Liver (tissue), 9 donors: ENCODE data around the gene KMT2D. TPM values are rescaled to one million over a fixed set of nuclear protein-coding genes. Genes with fewer than 3 reads are reported as not detected.

Experiments used
- DNase-seq: peaks from one replicate; pipeline ENCODE4 v3.0.0-alpha.2; 2017; ENCODE audit warnings: low spot score
- H3K27ac ChIP-seq, 2 donors: one replicate each; pipeline ENCODE4 v1.7.0; 2013; ENCODE audit warnings: inconsistent platforms in 2 of 2, low read length in 2 of 2, control low read depth in 1 of 2, low read depth in 1 of 2, mild to moderate bottlenecking in 1 of 2
- H3K27me3 ChIP-seq, 4 donors: one replicate each; pipeline versions ENCODE4 v1.6.1 to v1.7.0; 2013; ENCODE audit warnings: low read length in 3 of 4, inconsistent platforms in 1 of 4, mild to moderate bottlenecking in 1 of 4, moderate library complexity in 1 of 4; ENCODE audit not compliant: control insufficient read depth in 4 of 4, insufficient read depth in 4 of 4
- H3K36me3 ChIP-seq, 4 donors: one replicate each; pipeline versions ENCODE4 v1.6.1 to v1.7.0; 2013; ENCODE audit warnings: low read length in 3 of 4, mild to moderate bottlenecking in 3 of 4, low read depth in 1 of 4, moderate library complexity in 1 of 4; ENCODE audit not compliant: control insufficient read depth in 4 of 4, insufficient read depth in 3 of 4
- H3K4me1 ChIP-seq, 4 donors: one replicate each; pipeline versions ENCODE4 v1.6.1 to v1.7.0; 2013; ENCODE audit warnings: low read length in 3 of 4, mild to moderate bottlenecking in 3 of 4, moderate library complexity in 1 of 4; ENCODE audit not compliant: control insufficient read depth in 4 of 4, insufficient read depth in 4 of 4
- H3K4me3 ChIP-seq, 3 donors: one replicate each; pipeline versions ENCODE4 v1.6.1 to v1.7.0; 2013; ENCODE audit warnings: low read length in 3 of 3, control low read depth in 1 of 3, low read depth in 1 of 3, mild to moderate bottlenecking in 1 of 3
- H3K9ac ChIP-seq, 2 donors: one replicate each; pipeline ENCODE4 v1.7.0; 2013; ENCODE audit warnings: low read length in 2 of 2, mild to moderate bottlenecking in 2 of 2, moderate library complexity in 2 of 2, control low read depth in 1 of 2, low read depth in 1 of 2
- H3K9me3 ChIP-seq, 4 donors: one replicate each; pipeline versions ENCODE4 v1.6.1 to v1.7.0; 2013; ENCODE audit warnings: low read length in 3 of 4; ENCODE audit not compliant: control insufficient read depth in 4 of 4
- ATF3 ChIP-seq: IDR thresholded peaks from 2 replicates; pipeline ENCODE4 v1.6.1; 2016; ENCODE audit warnings: antibody characterized with exemption
- CTCF ChIP-seq: fragments of 150-350 bp; IDR thresholded peaks from 2 replicates; pipeline ENCODE4 v1.5.1; 2017; ENCODE audit warnings: improper control_type of control experiment, low read depth, low read length; ENCODE audit not compliant: missing input control
- EGR1 ChIP-seq, 2 donors: IDR thresholded peaks; 2 replicates each; pipeline ENCODE4 v1.6.1; 2016 to 2018; ENCODE audit warnings: antibody characterized with exemption in 2 of 2, low read depth in 2 of 2
- FOXA2 ChIP-seq: IDR thresholded peaks from 2 replicates; pipeline ENCODE4 v1.6.1; 2016; ENCODE audit warnings: antibody characterized with exemption
- GABPA ChIP-seq, 2 donors: IDR thresholded peaks in 1 of 2; conservative IDR thresholded peaks in 1 of 2; 2 replicates each; pipeline ENCODE4 v1.6.1; 2016; ENCODE audit warnings: antibody characterized with exemption in 2 of 2, mild to moderate bottlenecking in 1 of 2, moderate library complexity in 1 of 2
- HNF4A ChIP-seq, 2 donors: conservative IDR thresholded peaks; 2 replicates each; pipeline ENCODE4 v1.6.1; 2016; ENCODE audit warnings: antibody characterized with exemption in 2 of 2, mild to moderate bottlenecking in 2 of 2
- HNF4G ChIP-seq: IDR thresholded peaks from 2 replicates; pipeline ENCODE4 v1.6.1; 2016; ENCODE audit warnings: antibody characterized with exemption
- JUND ChIP-seq, 2 donors: IDR thresholded peaks; 2 replicates each; pipeline ENCODE4 v1.6.1; 2016; ENCODE audit warnings: antibody characterized with exemption in 2 of 2
- NR2F2 ChIP-seq: IDR thresholded peaks from 2 replicates; pipeline ENCODE4 v1.6.1; 2016; ENCODE audit warnings: antibody characterized with exemption
- REST ChIP-seq: IDR thresholded peaks from 2 replicates; pipeline ENCODE4 v1.6.1; 2016; ENCODE audit warnings: antibody characterized with exemption, mild to moderate bottlenecking
- RXRA ChIP-seq, 2 donors: IDR thresholded peaks; 2 replicates each; pipeline ENCODE4 v1.6.1; 2017 to 2018; ENCODE audit warnings: antibody characterized with exemption in 2 of 2, mild to moderate bottlenecking in 1 of 2
- SP1 ChIP-seq: IDR thresholded peaks from 2 replicates; pipeline ENCODE4 v1.6.1; 2018; ENCODE audit warnings: antibody characterized with exemption, mild to moderate bottlenecking
- TAF1 ChIP-seq: conservative IDR thresholded peaks from 2 replicates; pipeline ENCODE4 v1.6.1; 2016; ENCODE audit warnings: antibody characterized with exemption, mild to moderate bottlenecking
- YY1 ChIP-seq: IDR thresholded peaks from 2 replicates; pipeline ENCODE4 v1.6.1; 2016; ENCODE audit warnings: antibody characterized with exemption, mild to moderate bottlenecking
- ZBTB33 ChIP-seq: IDR thresholded peaks from 2 replicates; pipeline ENCODE4 v1.6.1; 2016; ENCODE audit warnings: antibody characterized with exemption
- WGBS: extraction: QIAGEN DNeasy Blood & Tissue Kit; methylation state at CpG from one replicate; pipeline ENCODE4 v1.1.7; 2013; 5-methylcytosine and 5-hydroxymethylcytosine counted together
- polyA plus RNA-seq, 2 donors: library from polyadenylated mRNA; stranded (reverse) in 1 of 2; unstranded in 1 of 2; fragments of 200-250 nt in 1 of 2; fragments of >200 nt in 1 of 2; fragmentation: Nextera tagmentation in 1 of 2; extraction: Ambion mirVana in 1 of 2; gene quantifications; one replicate each; pipeline versions ENCODE4 v1.2.1 to v1.2.3, GENCODE V29; 2013 to 2015
- total RNA-seq, 2 donors: library from RNA; depleted of rRNA; stranded (reverse); fragments of >200 nt; gene quantifications; one replicate each; pipeline ENCODE4 v1.2.3, GENCODE V29; 2014
- donor health status: healthy.
- donor health status: healthy.
- donor health status: healthy.
- donor health status: healthy.
- donor health status: healthy.

Gene KMT2D
- total and polyA plus RNA-seq, 4 donors = 4.5 to 53.8 (median 25.0) TPM

GRCh38 chr12:49100380-49100779 is 39.8 kb upstream of the KMT2D start:
- Histone ChIP-seq H3K9me3 (no peaks in the 10 kb centered on the region), H3K4me3 (no peak overlapping the region), H3K4me1 (no peaks in the 10 kb centered on the region), H3K27ac (no peak overlapping the region), H3K27me3 (no peaks in the 10 kb centered on the region), H3K9ac (no peak overlapping the region), H3K36me3 (peaks cover 11 to 54% (median 50%) of the 10 kb centered on the region in 4 donors)
- no peak for DNase-seq
- no peak for TF ChIP-seq ATF3
- TF ChIP-seq TAF1 = no peak
- TF ChIP-seq YY1 = no peak
- no peak for TF ChIP-seq CTCF
- TF ChIP-seq GABPA (IDR thresholded peaks at IDR 0.05 in 1 of 2, conservative IDR thresholded peaks at IDR 0.05 in 1 of 2) = no peak
- no peak for TF ChIP-seq FOXA2
- no peak for TF ChIP-seq NR2F2
- TF ChIP-seq HNF4G = no peak
- TF ChIP-seq ZBTB33 = no peak
- no peak for TF ChIP-seq HNF4A (conservative IDR thresholded peaks at IDR 0.05)
- no peak for TF ChIP-seq SP1
- no peak for TF ChIP-seq REST
- TF ChIP-seq RXRA (IDR thresholded peaks at IDR 0.05) = no peak
- no peak for TF ChIP-seq EGR1 (IDR thresholded peaks at IDR 0.05; ENCODE audit: low read depth in 2 of 2)
- 94% methylated on average over 6 of the region's 6 CpGs for WGBS

GRCh38 chr12:49098703-49099102 is 38.1 kb upstream of the KMT2D start:
- Histone ChIP-seq H3K4me3 (no peak overlapping the region), H3K9ac (no peak overlapping the region), H3K36me3 (peaks cover 7 to 51% (median 43%) of the 10 kb centered on the region in 4 donors), H3K27ac (no peak overlapping the region), H3K9me3 (no peaks in the 10 kb centered on the region), H3K27me3 (no peaks in the 10 kb centered on the region), H3K4me1 (peaks cover 0 to 9% (median 6%) of the 10 kb centered on the region in 4 donors)
- no peak for TF ChIP-seq JUND (IDR thresholded peaks at IDR 0.05)
- WGBS = 94% methylated on average over 2 of the region's 2 CpGs
- DNase-seq = no peak
